GM18951 (cell line): ENCODE data around the gene HRH1.
"Not testable (repeated sequence)": the region's sequence is repeated elsewhere in the genome, so short reads cannot be mapped to it uniquely, and the experiment has no call there.

Experiments used
- POLR2A ChIP-seq: IDR thresholded peaks from 4 replicates; pipeline ENCODE4 v1.6.1; 2011; ENCODE audit warnings: mild to moderate bottlenecking; ENCODE audit not compliant: insufficient read length, insufficient read depth; ENCODE audit errors: extremely low read depth
- in situ Hi-C: fragments of 300-500 bp; cut with MboI; formaldehyde crosslinking; loops from one replicate; pipeline ENCODE4 v1.12.0; 2022; ENCODE audit warnings: low sequenced_read_pairs, mixed read lengths, inconsistent platforms; ENCODE audit not compliant: unreplicated experiment

The HRH1 gene

GRCh38 chr3:11152301-11152700, 2.0 kb upstream of the HRH1 start:
- in situ Hi-C loops = no loop called here
- TF ChIP-seq POLR2A = no peak

GRCh38 chr3:11154953-11155325, 646 bp downstream of the HRH1 start:
- in situ Hi-C loops = no loop called here
- TF ChIP-seq POLR2A = no peak

GRCh38 chr3:11155341-11156025, 1.2 kb downstream of the HRH1 start:
- no peak for TF ChIP-seq POLR2A

GRCh38 chr3:11156026-11156410, 1.7 kb downstream of the HRH1 start:
- TF ChIP-seq POLR2A = no peak
- in situ Hi-C loops = no loop called here

More at GRCh38 chr3:11155341-11156025, 1.2 kb downstream of the HRH1 start:
- in situ Hi-C loops = no loop called here

GRCh38 chr3:11157421-11157820, 3.1 kb downstream of the HRH1 start:
- TF ChIP-seq POLR2A = no peak
- in situ Hi-C loops = no loop called here

- in situ Hi-C loops = no loop called here
- no peak for TF ChIP-seq POLR2A
Observed at GRCh38 chr3:11159421-11159904, 5.2 kb downstream of the HRH1 start.

- in situ Hi-C loops = no loop called here
- no peak for TF ChIP-seq POLR2A
Observed at GRCh38 chr3:11161666-11162065, 7.4 kb downstream of the HRH1 start.

GRCh38 chr3:11162401-11163345, 8.4 kb downstream of the HRH1 start:
- in situ Hi-C loops = no loop called here
- no peak for TF ChIP-seq POLR2A

- in situ Hi-C loops = no loop called here
Observed at GRCh38 chr3:11164607-11165006, 10.3 kb downstream of the HRH1 start.

GRCh38 chr3:11165476-11165875, 11.2 kb downstream of the HRH1 start:
- in situ Hi-C loops = no loop called here
- no peak for TF ChIP-seq POLR2A

More at GRCh38 chr3:11164607-11165006, 10.3 kb downstream of the HRH1 start:
- no peak for TF ChIP-seq POLR2A

GRCh38 chr3:11166807-11167400, 12.6 kb downstream of the HRH1 start:
- in situ Hi-C loops = not testable (repeated sequence)

GRCh38 chr3:11167590-11167989, 13.3 kb downstream of the HRH1 start:
- in situ Hi-C loops = no loop called here
- TF ChIP-seq POLR2A = no peak

GRCh38 chr3:11168406-11168805, 14.1 kb downstream of the HRH1 start:
- TF ChIP-seq POLR2A = no peak
- in situ Hi-C loops = no loop called here
